ENCODE measurements around the gene RPS15.
"Not testable (repeated sequence)": the region's sequence is repeated elsewhere in the genome, so short reads cannot be mapped to it uniquely, and the experiment has no call there.

GRCh38 chr19:1439525-1440417 lies 1.6 kb downstream of the RPS15 start:
- TF ChIP-seq CTCF (conservative IDR thresholded peaks at IDR 0.05 in 1 of 2, IDR thresholded peaks at IDR 0.05 in 1 of 2; ENCODE audit: extremely low read depth in 1 of 2, insufficient read depth in 1 of 2, low read depth in 1 of 2, low read length in 2 of 2); EZH2 (IDR thresholded peaks at IDR 0.05; ENCODE audit: borderline replicate concordance, low read length): not testable (repeated sequence)
